Uterus (tissue), 2 donors: ENCODE measurements around the gene TMEM45B.

Experiments
- CTCF ChIP-seq, 4 experiments: fragments of 200-600 bp in 2 of 4; fragments of 450-650 bp in 2 of 4; sonication (generic) in 2 of 4; IDR thresholded peaks; one replicate each; pipeline ENCODE4 v1.5.1; 2016 to 2019; ENCODE audit warnings: antibody characterized with exemption in 4 of 4, mild to moderate bottlenecking in 2 of 4, moderate library complexity in 1 of 4
- POLR2A ChIP-seq, 2 donors: fragments of 450-650 bp; IDR thresholded peaks; one replicate each; pipeline ENCODE4 v1.6.1; 2016; ENCODE audit warnings: antibody characterized with exemption in 2 of 2, mild to moderate bottlenecking in 1 of 2, moderate library complexity in 1 of 2

DNA sequence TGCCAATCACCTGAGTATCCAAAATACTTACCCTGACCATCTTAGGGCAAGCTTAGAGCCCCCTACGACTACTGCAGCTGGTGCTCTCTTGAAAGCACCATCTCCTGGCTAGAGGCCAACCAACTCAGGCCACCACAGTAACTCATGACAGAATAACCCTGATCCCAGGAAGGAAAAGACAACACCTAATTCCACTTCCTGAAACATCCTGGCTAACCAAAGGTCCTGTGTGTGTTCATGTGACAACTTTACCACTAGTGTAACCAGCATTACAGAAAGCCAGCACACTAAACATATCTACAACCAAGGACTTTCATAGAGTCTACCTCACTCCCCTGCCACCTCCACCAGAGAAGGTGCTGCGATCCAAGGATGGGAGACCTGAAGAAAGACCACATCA lies 17.4 kb upstream of the TMEM45B start:
- TF ChIP-seq POLR2A (IDR thresholded peaks at IDR 0.05) (no peak), CTCF (IDR thresholded peaks at IDR 0.05) (no peak)
